AG04450 (cell line): ENCODE data around the gene OR6F1. TPM values are rescaled to one million over a fixed set of nuclear protein-coding genes. Genes with fewer than 3 reads are reported as not detected.
A peak's percentile ranks its signal among the peaks of the same experiment; 100 is the strongest.

Experiments
- CTCF ChIA-PET: fragments of 300-600, 350-600 bp; formaldehyde crosslinking; extraction: SDS; loops from one replicate; lab custom pipeline; 2022; ENCODE audit warnings: antibody characterized with exemption, inconsistent platforms; lab: Charles Lee
- POLR2A ChIA-PET: fragments of 350-600 bp; formaldehyde crosslinking; extraction: SDS; loops from one replicate; lab custom pipeline; 2021; ENCODE audit warnings: antibody characterized with exemption, inconsistent platforms; lab: Yijun Ruan, JAX
- DNase-seq: peaks from one replicate; pipeline ENCODE4 v3.0.0-alpha.2; 2011; ENCODE audit warnings: low read depth, low spot score
- H3K27ac ChIP-seq: one replicate; pipeline ENCODE4 v1.5.1; 2012; ENCODE audit warnings: low read depth, low read length, control low read depth
- H3K27me3 ChIP-seq: one replicate; pipeline ENCODE4 v1.6.0; 2012; ENCODE audit warnings: low read length; ENCODE audit not compliant: control insufficient read depth, insufficient read depth
- H3K4me3 ChIP-seq: 2 replicates; pipeline ENCODE4 v1.5.1; 2011; ENCODE audit warnings: mild to moderate bottlenecking, low read depth, low read length, control low read depth
- H3K9me3 ChIP-seq: 2 replicates; pipeline ENCODE4 v1.5.1; 2012; ENCODE audit warnings: low read length; ENCODE audit not compliant: control insufficient read depth, insufficient read depth
- polyA plus RNA-seq: library from polyadenylated mRNA; depleted of rRNA; stranded (reverse); fragments of >200 nt; gene quantifications from 2 replicates; pipeline ENCODE4 v1.2.3, GENCODE V29; 2011; rRNA removed
- TF ChIP-seq, protein P1 (sequence below): IDR thresholded peaks from 2 replicates; pipeline ENCODE4 v1.5.1; 2011; ENCODE audit warnings: low read depth, low read length, control low read depth, inconsistent platforms

Gene OR6F1
- polyA plus RNA-seq, 1 experiment = not detected

DNA sequence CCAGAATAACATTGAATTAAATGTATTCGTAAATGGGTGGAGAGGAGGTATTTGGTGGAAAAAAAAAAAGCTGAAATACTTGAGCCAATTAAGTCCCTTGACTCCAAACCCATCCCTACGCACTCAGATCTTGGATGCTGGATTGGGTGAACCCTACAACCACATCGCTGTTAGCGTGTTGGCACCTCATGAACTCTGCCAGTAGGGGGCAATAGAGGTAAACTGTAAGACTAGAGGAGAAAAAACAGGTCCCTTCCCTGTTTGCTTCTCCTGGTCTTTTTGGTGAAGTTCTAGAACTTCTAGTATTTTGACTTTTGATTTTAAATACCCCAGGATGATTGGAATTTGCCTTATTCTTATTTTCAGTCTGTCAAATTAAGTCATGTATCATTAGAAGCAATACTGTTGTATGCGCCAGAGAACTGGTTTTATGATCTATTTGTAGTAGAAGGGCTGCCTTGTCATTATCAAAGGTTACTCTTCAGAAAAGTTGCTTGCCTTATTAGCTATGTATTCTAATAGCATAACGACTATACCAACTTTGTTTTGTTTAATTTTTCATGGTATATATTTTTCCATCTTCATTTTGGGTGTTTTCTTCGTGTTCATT is 35.1 kb downstream of the OR6F1 start:
- Histone ChIP-seq H3K27me3 (no peaks in the 10 kb centered on the region), H3K4me3 (no peak overlapping the region), H3K9me3 (peaks cover 6% of the 10 kb centered on the region), H3K27ac (no peak overlapping the region)
- no peak for DNase-seq
- TF ChIP-seq, protein P1, sequence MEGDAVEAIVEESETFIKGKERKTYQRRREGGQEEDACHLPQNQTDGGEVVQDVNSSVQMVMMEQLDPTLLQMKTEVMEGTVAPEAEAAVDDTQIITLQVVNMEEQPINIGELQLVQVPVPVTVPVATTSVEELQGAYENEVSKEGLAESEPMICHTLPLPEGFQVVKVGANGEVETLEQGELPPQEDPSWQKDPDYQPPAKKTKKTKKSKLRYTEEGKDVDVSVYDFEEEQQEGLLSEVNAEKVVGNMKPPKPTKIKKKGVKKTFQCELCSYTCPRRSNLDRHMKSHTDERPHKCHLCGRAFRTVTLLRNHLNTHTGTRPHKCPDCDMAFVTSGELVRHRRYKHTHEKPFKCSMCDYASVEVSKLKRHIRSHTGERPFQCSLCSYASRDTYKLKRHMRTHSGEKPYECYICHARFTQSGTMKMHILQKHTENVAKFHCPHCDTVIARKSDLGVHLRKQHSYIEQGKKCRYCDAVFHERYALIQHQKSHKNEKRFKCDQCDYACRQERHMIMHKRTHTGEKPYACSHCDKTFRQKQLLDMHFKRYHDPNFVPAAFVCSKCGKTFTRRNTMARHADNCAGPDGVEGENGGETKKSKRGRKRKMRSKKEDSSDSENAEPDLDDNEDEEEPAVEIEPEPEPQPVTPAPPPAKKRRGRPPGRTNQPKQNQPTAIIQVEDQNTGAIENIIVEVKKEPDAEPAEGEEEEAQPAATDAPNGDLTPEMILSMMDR = peak; percentile 26
- ChIA-PET POLR2A (no interaction called here), CTCF (no interaction called here)

DNA sequence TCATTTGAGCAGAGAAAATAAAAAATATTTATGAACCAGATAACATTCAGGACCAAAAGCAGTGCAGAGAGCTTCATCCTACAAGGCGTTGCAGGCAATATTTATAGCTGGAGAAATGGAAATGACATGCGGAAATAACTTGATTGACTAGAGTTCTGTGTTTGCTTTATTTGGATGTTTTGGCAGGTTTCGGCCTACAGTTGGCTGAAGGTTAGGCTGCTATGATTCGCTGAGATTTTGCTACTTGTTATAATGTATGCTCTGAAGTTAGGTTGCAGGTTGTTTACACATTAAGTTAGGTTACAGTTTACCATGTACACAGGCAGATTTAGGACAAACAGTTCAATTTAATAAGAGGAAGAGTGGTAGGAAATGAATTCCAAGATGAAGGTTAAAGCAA is 36.3 kb downstream of the OR6F1 start:
- ChIA-PET POLR2A (no interaction called here), CTCF (no interaction called here)
- TF ChIP-seq, protein P1 = no peak
- H3K27ac ChIP-seq = no peak overlapping the region
- no peak overlapping the region for H3K4me3 ChIP-seq
- no peaks in the 10 kb centered on the region for H3K27me3 ChIP-seq
- peaks cover 6% of the 10 kb centered on the region for H3K9me3 ChIP-seq
- DNase-seq = no peak

DNA sequence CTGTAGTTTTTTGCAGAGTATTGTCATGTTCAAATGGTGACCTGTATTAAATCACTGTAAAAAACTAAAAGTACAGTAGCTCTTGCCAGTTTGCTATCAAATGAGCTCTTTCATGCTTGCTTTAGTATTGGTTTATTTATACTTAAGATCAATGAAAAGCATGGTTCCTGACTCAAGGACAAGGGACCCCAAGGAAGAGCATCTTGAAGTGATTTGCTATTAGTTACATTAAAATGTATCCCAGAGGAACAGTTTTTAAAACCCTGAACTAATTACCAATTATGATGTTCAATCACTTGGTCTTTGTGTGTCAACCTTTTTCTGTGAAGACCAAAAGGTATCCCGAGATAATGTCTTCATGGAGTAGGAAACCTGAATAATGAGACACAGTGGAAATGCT is 36.8 kb downstream of the OR6F1 start, which contains the start of gene OR13G1:
TSS of gene OR13G1 (minus strand) at position 101 of the 400 bp plus-strand sequence. CDS start 6,698 bp downstream, outside the sequence.
- ChIA-PET CTCF (no interaction called here), POLR2A (no interaction called here)
- TF ChIP-seq, protein P1 = no peak
- H3K4me3 ChIP-seq = no peak within 1 kb of the TSS
- no peaks in the 10 kb centered on the region for H3K27me3 ChIP-seq
- H3K9me3 ChIP-seq = peaks cover 6% of the 10 kb centered on the region
- no peak for DNase-seq
- no peak within 1 kb of the TSS for H3K27ac ChIP-seq

DNA sequence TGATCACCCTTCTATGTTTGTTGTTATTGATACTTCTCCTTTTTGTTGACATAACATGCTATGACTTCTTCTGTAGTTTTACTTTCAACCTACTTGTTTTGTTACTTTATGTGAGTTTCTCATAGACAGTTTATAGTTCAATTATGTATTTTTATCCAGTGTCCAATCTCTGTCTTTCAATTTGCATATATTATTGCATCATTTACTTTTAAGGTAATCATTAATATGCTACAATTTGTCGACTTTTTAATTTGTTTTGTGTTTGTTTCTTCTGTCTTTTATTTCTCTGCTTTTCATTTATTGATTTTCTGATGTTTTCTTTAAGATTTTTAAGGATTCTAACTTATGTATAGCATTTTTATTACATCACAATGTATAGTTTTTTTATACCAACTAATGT is 47.2 kb downstream of the OR6F1 start:
- Histone ChIP-seq H3K9me3 (peaks cover 6% of the 10 kb centered on the region; the same call in 1 of the 2 replicates), H3K4me3 (no peak overlapping the region), H3K27me3 (no peaks in the 10 kb centered on the region), H3K27ac (no peak overlapping the region)
- ChIA-PET POLR2A (no interaction called here), CTCF (no interaction called here)
- no peak for DNase-seq
- TF ChIP-seq, protein P1 = no peak

Other genes starting within 250 kb of the OR6F1 start
- gene OR2C3, start 180.2 kb downstream of the OR6F1 start, polyA plus RNA-seq = not detected in 2 replicates
- gene GCSAML, start 167.5 kb downstream of the OR6F1 start, polyA plus RNA-seq = not detected in 2 replicates
- not detected in 2 replicates for gene OR2G2, start 128.3 kb downstream of the OR6F1 start, polyA plus RNA-seq
- gene OR2G3, start 111.1 kb downstream of the OR6F1 start, polyA plus RNA-seq = not detected in 2 replicates
- gene OR13G1, start 36.9 kb downstream of the OR6F1 start, polyA plus RNA-seq = not detected in 2 replicates
- gene OR14K1, start 22.0 kb upstream of the OR6F1 start, polyA plus RNA-seq = not detected in 2 replicates
- gene OR14A2, start 31.5 kb upstream of the OR6F1 start, polyA plus RNA-seq = not detected in 2 replicates
- gene OR1C1, start 43.9 kb upstream of the OR6F1 start, polyA plus RNA-seq = not detected in 2 replicates
- gene OR14A16, start 107.5 kb upstream of the OR6F1 start, polyA plus RNA-seq = not detected in 2 replicates
- gene OR11L1, start 125.2 kb upstream of the OR6F1 start, polyA plus RNA-seq = not detected in 2 replicates
- gene TRIM58, start 140.5 kb upstream of the OR6F1 start, polyA plus RNA-seq = 0.09 and 0.10 TPM in 2 replicates
- 0.10 TPM in 1 of 2 replicates, not detected in the other for gene OR2W3, start 178.9 kb upstream of the OR6F1 start, polyA plus RNA-seq
- gene OR2T8, start 203.6 kb upstream of the OR6F1 start, polyA plus RNA-seq = not detected in 2 replicates
- gene OR2AJ1, start 208.2 kb upstream of the OR6F1 start, polyA plus RNA-seq = not detected in 2 replicates
- not detected in 2 replicates for gene OR2L8, start 232.2 kb upstream of the OR6F1 start, polyA plus RNA-seq
- gene OR2AK2, start 248.6 kb upstream of the OR6F1 start, polyA plus RNA-seq = not detected in 2 replicates